ENCODE data around the gene JAZF1.

GRCh38 chr7:27910326-27910725 is 270.3 kb downstream of the JAZF1 start:
- no peak for TF ChIP-seq REST (IDR thresholded peaks at IDR 0.05; ENCODE audit: insufficient read depth in 1 of 2, low read depth in 2 of 2, low read length in 2 of 2)
- no peak for TF ChIP-seq POLR2AphosphoS5 (IDR thresholded peaks at IDR 0.05; ENCODE audit: low read depth, low read length)
- no peak for TF ChIP-seq FOXP2 (optimal IDR thresholded peaks at IDR 0.05; ENCODE audit: borderline replicate concordance, extremely low read depth, extremely low read length, insufficient read depth)
- TF ChIP-seq SIN3A (IDR thresholded peaks at IDR 0.05; ENCODE audit: borderline replicate concordance, insufficient read depth, low read length) = no peak
